Activated naive CD4-positive, alpha-beta T cell treated with anti-CD3 and anti-CD28 coated beads, Interleukin-2, amount 50 U/mL, for 24 hours (primary cell): ENCODE data around the gene ATRX.
A peak's percentile ranks its signal among the peaks of the same experiment; 100 is the strongest.
"Not testable (repeated sequence)": the region's sequence is repeated elsewhere in the genome, so short reads cannot be mapped to it uniquely, and the experiment has no call there.

ENCODE experiments used
- H3K27ac Mint-ChIP-seq: one replicate; pipeline ENCODE4 v1.8.0; 2021; ENCODE audit warnings: mild to moderate bottlenecking, mixed read lengths
- H3K27me3 Mint-ChIP-seq: one replicate; pipeline ENCODE4 v1.8.0; 2021; ENCODE audit warnings: mixed read lengths
- H3K36me3 Mint-ChIP-seq: one replicate; pipeline ENCODE4 v1.8.0; 2021; ENCODE audit warnings: mixed read lengths
- H3K4me1 Mint-ChIP-seq: one replicate; pipeline ENCODE4 v1.8.0; 2021; ENCODE audit warnings: mixed read lengths
- H3K4me3 Mint-ChIP-seq: one replicate; pipeline ENCODE4 v1.8.0; 2021; ENCODE audit warnings: mild to moderate bottlenecking, mixed read lengths
- H3K9me3 Mint-ChIP-seq: one replicate; pipeline ENCODE4 v1.8.0; 2021; ENCODE audit warnings: mixed read lengths

ATRX gene

GRCh38 chrX:77514177-77514576 lies 271.8 kb downstream of the ATRX start:
- Mint-ChIP-seq H3K4me1 (peaks cover 11% of the 10 kb centered on the region), H3K27ac (no peak overlapping the region), H3K27me3 (no peaks in the 10 kb centered on the region), H3K9me3 (no peaks in the 10 kb centered on the region), H3K36me3 (peaks cover 42% of the 10 kb centered on the region), H3K4me3 (no peak overlapping the region)

GRCh38 chrX:77510007-77510406 lies 276.0 kb downstream of the ATRX start:
- Mint-ChIP-seq H3K36me3 (peaks cover 23% of the 10 kb centered on the region), H3K9me3 (no peaks in the 10 kb centered on the region)

DNA sequence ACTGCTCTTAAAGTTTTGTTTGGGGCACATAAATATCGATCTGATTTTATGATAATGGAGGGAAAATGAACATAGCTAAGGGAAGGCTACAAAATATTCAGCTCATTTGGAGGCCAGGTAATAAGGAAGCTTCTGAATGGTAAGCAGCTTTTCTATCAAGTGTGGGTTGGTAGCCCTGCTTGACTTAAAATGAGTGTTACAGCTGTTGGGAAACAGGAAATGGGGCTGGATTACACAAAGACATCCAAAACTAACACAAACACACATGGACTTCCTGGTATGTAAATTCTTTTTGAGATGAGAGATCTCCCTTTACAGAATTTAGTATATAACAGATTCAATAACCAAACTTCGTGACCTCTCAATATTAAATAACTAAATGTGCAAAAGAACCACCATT lies 280.8 kb downstream of the ATRX start:
- H3K27me3 Mint-ChIP-seq = no peaks in the 10 kb centered on the region
- peaks cover 10% of the 10 kb centered on the region for H3K4me1 Mint-ChIP-seq
- H3K4me3 Mint-ChIP-seq = no peak overlapping the region
- no peaks in the 10 kb centered on the region for H3K9me3 Mint-ChIP-seq
- H3K36me3 Mint-ChIP-seq = peaks cover 6% of the 10 kb centered on the region
- peak overlapping the region; percentile 53 for H3K27ac Mint-ChIP-seq

More at GRCh38 chrX:77510007-77510406, 276.0 kb downstream of the ATRX start:
- H3K4me3 Mint-ChIP-seq = no peak overlapping the region
- H3K27me3 Mint-ChIP-seq = no peaks in the 10 kb centered on the region
- no peak overlapping the region for H3K27ac Mint-ChIP-seq
- peaks cover 5% of the 10 kb centered on the region for H3K4me1 Mint-ChIP-seq

DNA sequence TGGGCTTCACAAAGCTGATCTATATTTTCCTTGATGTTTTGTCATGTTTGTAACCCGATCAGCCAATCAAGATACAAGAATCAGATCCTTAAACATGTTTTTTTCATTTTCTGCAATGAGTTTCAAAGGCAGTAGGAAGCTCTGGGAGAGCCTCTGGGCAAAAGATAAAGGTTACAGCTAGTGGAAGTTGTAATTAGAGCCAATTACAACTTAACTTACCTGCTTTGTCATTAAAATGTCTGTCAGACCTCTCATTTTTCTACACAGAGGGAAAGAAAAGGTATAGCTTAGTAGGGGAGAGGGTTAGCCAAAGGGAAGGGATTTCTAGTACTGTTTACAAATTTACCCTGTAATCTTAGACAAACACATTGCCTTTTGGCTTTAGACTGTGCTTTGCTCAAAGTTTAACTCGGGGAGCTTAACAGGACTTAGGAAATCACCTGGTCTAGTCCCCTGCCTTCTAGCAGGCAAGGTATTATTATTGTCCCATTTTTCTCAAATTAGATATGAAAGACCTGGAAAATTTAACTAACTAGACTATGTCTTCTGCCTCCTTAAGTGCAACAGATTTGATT lies 283.0 kb downstream of the ATRX start:
- Mint-ChIP-seq H3K36me3 (peaks cover 4% of the 10 kb centered on the region), H3K4me1 (peaks cover 10% of the 10 kb centered on the region), H3K27me3 (no peaks in the 10 kb centered on the region), H3K9me3 (no peaks in the 10 kb centered on the region), H3K27ac (peak overlapping the region; percentile 83), H3K4me3 (no peak overlapping the region)

GRCh38 chrX:77500164-77500563 lies 285.9 kb downstream of the ATRX start:
- not testable (repeated sequence) for H3K9me3 Mint-ChIP-seq, H3K27ac Mint-ChIP-seq, H3K36me3 Mint-ChIP-seq, H3K27me3 Mint-ChIP-seq, H3K4me1 Mint-ChIP-seq, H3K4me3 Mint-ChIP-seq

GRCh38 chrX:77493677-77494553 lies 292.1 kb downstream of the ATRX start:
- Mint-ChIP-seq H3K36me3 (no peaks in the 10 kb centered on the region), H3K27me3 (no peaks in the 10 kb centered on the region), H3K27ac (no peak overlapping the region), H3K4me1 (no peaks in the 10 kb centered on the region), H3K9me3 (no peaks in the 10 kb centered on the region), H3K4me3 (no peak overlapping the region)

DNA sequence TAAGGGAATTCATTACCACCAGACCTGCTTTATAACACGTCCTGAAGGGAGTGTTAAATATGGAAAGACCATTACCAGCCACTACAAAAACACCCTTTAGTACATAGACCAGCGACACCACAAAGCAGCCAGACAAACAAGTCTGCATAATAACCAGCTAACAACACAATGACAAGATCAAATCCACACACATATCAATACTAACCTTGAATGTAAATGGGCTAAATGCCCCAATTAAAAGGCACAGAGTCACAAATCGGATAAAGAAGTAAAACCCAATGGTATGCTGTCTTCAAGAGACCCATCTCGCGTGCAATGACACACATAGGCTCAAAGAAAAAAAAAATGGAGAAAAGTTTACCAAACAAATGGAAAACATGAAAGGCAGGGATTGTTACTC lies 302.0 kb downstream of the ATRX start:
- Mint-ChIP-seq H3K36me3 (peaks cover 4% of the 10 kb centered on the region), H3K9me3 (peaks cover 5% of the 10 kb centered on the region), H3K27ac (no peak overlapping the region), H3K27me3 (peaks cover 1% of the 10 kb centered on the region), H3K4me1 (no peaks in the 10 kb centered on the region), H3K4me3 (no peak overlapping the region)

DNA sequence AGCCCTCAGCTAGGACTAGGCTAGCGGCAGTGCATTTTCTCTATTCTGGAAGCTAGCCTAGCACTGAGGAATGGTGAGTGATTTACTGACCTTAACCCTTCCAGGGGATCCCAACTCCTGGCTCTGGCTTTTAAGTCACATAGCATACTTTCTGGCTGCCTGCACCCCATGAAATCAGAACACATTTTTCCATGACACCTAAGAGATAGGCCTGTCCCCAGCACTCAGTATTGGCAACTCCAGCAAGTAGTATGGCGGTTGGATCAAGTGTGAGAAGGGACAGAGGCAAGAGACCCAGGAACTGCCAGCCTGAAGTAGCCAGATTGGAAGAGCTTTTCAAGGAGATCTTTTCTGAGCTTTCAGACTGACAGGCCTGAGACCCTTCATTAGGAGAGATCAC lies 330.6 kb downstream of the ATRX start:
- H3K27ac Mint-ChIP-seq = no peak overlapping the region
- no peaks in the 10 kb centered on the region for H3K27me3 Mint-ChIP-seq
- no peaks in the 10 kb centered on the region for H3K4me1 Mint-ChIP-seq
- H3K36me3 Mint-ChIP-seq = no peaks in the 10 kb centered on the region
- H3K9me3 Mint-ChIP-seq = no peaks in the 10 kb centered on the region
- no peak overlapping the region for H3K4me3 Mint-ChIP-seq
